Loucy (cell line): Measurements from ENCODE around the gene NPTX1.

Source experiments
- H2AFZ ChIP-seq: fragments of 200-600 bp; sonication (generic); 2 replicates; pipeline ENCODE4 v1.6.0; 2016; ENCODE audit warnings: antibody characterized with exemption, mild to moderate bottlenecking, low read length, moderate library complexity
- H3F3A ChIP-seq: fragments of 200-600 bp; 2 replicates; pipeline ENCODE4 v1.6.0; 2016; ENCODE audit warnings: antibody characterized with exemption, low read depth, mild to moderate bottlenecking
- H3K27me3 ChIP-seq: fragments of 200-600 bp; sonication (generic); 2 replicates; pipeline ENCODE4 v1.6.1; 2014; ENCODE audit warnings: low read length, mild to moderate bottlenecking; ENCODE audit not compliant: insufficient read depth, poor library complexity, severe bottlenecking
- H3K36me3 ChIP-seq: fragments of 200-600 bp; sonication (generic); 2 replicates; pipeline ENCODE4 v1.6.1; 2016; ENCODE audit warnings: low read length; ENCODE audit not compliant: insufficient read depth
- H3K4me1 ChIP-seq: fragments of 200-600 bp; sonication (generic); 2 replicates; pipeline ENCODE4 v1.5.1; 2014; ENCODE audit warnings: low read length, mild to moderate bottlenecking; ENCODE audit not compliant: insufficient read depth, poor library complexity, severe bottlenecking
- H3K4me2 ChIP-seq: fragments of 200-600 bp; sonication (generic); 2 replicates; pipeline ENCODE4 v1.6.0; 2014; ENCODE audit warnings: antibody characterized with exemption, low read length, low read depth, mild to moderate bottlenecking; ENCODE audit not compliant: poor library complexity, severe bottlenecking
- H3K4me3 ChIP-seq: fragments of 200-600 bp; sonication (generic); 2 replicates; pipeline ENCODE4 v1.5.1; 2014; ENCODE audit warnings: low read length, mild to moderate bottlenecking, mixed read lengths; ENCODE audit not compliant: poor library complexity, severe bottlenecking
- H3K79me2 ChIP-seq: fragments of 200-600 bp; sonication (generic); 2 replicates; pipeline ENCODE4 v1.6.1; 2014; ENCODE audit warnings: low read length; ENCODE audit not compliant: insufficient read depth
- H3K9ac ChIP-seq: fragments of 200-600 bp; sonication (generic); 2 replicates; pipeline ENCODE4 v1.6.0; 2014; ENCODE audit warnings: mild to moderate bottlenecking, low read depth, low read length, moderate library complexity; ENCODE audit not compliant: poor library complexity, severe bottlenecking
- H3K9me2 ChIP-seq: fragments of 200-600 bp; sonication (generic); replicated peaks from 2 replicates; pipeline ENCODE4 v1.6.1; 2016; ENCODE audit warnings: low read depth, low read length, mixed read lengths
- H3K9me3 ChIP-seq: fragments of 200-600 bp; sonication (generic); 2 replicates; pipeline ENCODE4 v1.6.1; 2014; ENCODE audit warnings: mild to moderate bottlenecking, antibody characterized with exemption, low read length, low read depth; ENCODE audit not compliant: insufficient read depth
- H4K20me1 ChIP-seq: fragments of 200-600 bp; sonication (generic); 2 replicates; pipeline ENCODE4 v1.6.0; 2014; ENCODE audit warnings: antibody characterized with exemption, low read length, mild to moderate bottlenecking; ENCODE audit not compliant: insufficient read depth, poor library complexity, severe bottlenecking
- EZH2phosphoT487 ChIP-seq: fragments of 200-600 bp; IDR thresholded peaks from 2 replicates; pipeline ENCODE4 v1.6.1; 2018; ENCODE audit warnings: antibody characterized with exemption, mild to moderate bottlenecking, moderate library complexity, borderline replicate concordance
- TF ChIP-seq, protein P1 (sequence below): fragments of 200-600 bp; sonication (generic); conservative IDR thresholded peaks from 2 replicates; pipeline ENCODE4 v1.5.1; 2014; ENCODE audit warnings: mild to moderate bottlenecking, antibody characterized with exemption, low read length

Gene NPTX1

DNA sequence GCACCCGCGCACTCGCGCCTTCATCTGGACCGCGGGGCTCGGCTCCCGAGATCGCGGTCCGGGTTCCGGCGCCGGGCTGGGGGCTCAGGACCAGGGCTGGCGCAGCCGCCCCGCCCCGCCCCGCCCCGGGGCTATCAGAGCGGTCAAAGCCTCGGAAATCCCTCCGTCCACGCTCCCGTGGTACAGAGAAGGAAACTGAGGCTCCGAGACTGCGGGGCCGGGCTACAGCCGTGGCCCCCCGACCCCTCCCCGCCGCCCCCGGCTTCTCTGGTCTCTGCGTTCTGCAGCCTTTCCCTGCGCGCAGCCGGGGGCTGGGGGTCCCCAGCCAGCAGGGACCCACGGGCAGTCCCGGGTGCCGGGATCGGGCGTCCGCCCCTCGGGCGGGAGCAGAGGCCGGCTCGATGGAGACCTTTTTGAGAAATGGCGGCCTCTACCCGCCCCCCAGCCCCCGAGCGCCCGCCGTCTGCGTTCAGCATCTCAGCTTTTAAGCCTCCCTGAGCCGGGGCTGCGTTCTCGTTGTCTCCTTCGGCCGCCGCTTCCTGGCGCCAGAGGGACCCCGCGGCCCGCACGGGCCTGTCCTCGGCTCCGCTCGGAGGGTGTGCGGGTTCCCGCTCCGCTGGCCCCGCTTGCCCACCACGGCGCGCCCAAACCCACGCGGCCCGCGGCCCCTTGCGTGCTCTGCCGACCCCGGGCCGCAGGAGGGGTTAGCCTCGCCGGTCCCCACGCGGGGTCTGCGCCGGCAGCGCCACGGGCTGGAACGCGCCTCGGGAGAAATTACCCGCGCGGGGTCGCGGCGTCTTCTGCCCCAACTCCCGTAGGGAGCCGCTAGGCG lies 1.5 kb upstream of the NPTX1 start:
- no peaks in the 10 kb centered on the region for H3F3A ChIP-seq
- H3K36me3 ChIP-seq: no peaks in the 10 kb centered on the region
- no peak overlapping the region for H2AFZ ChIP-seq
- H3K27me3 ChIP-seq: peaks cover 11% of the 10 kb centered on the region
- no peaks in the 10 kb centered on the region for H4K20me1 ChIP-seq
- no peaks in the 10 kb centered on the region for H3K9me2 ChIP-seq
- TF ChIP-seq, protein P1, sequence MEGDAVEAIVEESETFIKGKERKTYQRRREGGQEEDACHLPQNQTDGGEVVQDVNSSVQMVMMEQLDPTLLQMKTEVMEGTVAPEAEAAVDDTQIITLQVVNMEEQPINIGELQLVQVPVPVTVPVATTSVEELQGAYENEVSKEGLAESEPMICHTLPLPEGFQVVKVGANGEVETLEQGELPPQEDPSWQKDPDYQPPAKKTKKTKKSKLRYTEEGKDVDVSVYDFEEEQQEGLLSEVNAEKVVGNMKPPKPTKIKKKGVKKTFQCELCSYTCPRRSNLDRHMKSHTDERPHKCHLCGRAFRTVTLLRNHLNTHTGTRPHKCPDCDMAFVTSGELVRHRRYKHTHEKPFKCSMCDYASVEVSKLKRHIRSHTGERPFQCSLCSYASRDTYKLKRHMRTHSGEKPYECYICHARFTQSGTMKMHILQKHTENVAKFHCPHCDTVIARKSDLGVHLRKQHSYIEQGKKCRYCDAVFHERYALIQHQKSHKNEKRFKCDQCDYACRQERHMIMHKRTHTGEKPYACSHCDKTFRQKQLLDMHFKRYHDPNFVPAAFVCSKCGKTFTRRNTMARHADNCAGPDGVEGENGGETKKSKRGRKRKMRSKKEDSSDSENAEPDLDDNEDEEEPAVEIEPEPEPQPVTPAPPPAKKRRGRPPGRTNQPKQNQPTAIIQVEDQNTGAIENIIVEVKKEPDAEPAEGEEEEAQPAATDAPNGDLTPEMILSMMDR: no peak
- no peak for TF ChIP-seq EZH2phosphoT487
- no peak overlapping the region for H3K9ac ChIP-seq
- H3K79me2 ChIP-seq: no peaks in the 10 kb centered on the region; the same call in 1 of the 2 replicates
- no peak overlapping the region for H3K4me2 ChIP-seq
- H3K4me1 ChIP-seq: peaks cover 18% of the 10 kb centered on the region
- H3K9me3 ChIP-seq: no peaks in the 10 kb centered on the region
- no peak overlapping the region for H3K4me3 ChIP-seq

DNA sequence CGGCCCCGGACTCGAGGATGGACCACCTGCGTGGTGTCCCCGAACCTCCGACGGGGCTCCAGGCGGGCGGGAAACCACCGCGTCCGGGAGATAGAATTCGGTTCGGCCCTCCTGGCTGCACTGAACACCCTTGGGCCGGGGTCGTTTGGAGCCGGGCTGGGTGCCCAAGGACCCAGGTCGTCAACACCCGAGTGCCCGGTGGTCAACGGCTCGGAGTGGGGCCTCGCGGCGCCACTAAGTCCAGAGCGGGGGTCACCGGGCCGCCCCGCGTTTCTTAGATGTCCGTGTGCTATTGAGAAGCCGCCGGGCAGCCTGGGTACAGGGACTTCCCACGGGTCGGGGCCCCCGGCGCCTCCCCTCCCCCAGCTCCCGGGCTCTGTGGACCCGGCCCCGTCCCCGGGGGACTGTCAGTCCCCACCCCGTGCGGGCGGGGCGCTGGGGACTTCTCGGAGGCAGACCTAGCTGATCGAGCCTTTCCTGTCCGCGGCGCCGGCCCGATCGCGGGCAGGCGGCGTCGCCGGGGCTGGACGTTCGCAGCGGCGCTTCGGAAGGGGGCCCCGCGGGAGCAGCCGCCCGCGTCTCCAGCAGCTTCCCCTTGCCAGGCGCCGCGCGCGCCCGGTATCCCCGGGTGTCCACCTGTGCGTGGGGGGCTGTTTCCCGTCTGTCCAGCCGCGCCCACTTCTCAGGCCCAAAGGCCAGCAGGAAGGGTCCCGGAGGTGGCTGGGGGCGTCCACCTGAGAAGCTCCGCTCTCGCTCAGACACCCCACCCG lies 655 bp upstream of the NPTX1 start:
- Histone ChIP-seq H3K4me3 (peak overlapping the region; percentile 71), H3K9me2 (no peaks in the 10 kb centered on the region), H3K4me2 (peak overlapping the region; percentile 77), H3K9ac (no peak overlapping the region), H3K9me3 (no peaks in the 10 kb centered on the region), H3K36me3 (no peaks in the 10 kb centered on the region), H3F3A (no peaks in the 10 kb centered on the region), H3K27me3 (peaks cover 11% of the 10 kb centered on the region), H3K79me2 (no peaks in the 10 kb centered on the region; the same call in 1 of the 2 replicates), H2AFZ (no peak overlapping the region; the same call in 1 of the 2 replicates), H3K4me1 (peaks cover 18% of the 10 kb centered on the region), H4K20me1 (no peaks in the 10 kb centered on the region)
- no peak for TF ChIP-seq EZH2phosphoT487
- TF ChIP-seq, protein P1: no peak

DNA sequence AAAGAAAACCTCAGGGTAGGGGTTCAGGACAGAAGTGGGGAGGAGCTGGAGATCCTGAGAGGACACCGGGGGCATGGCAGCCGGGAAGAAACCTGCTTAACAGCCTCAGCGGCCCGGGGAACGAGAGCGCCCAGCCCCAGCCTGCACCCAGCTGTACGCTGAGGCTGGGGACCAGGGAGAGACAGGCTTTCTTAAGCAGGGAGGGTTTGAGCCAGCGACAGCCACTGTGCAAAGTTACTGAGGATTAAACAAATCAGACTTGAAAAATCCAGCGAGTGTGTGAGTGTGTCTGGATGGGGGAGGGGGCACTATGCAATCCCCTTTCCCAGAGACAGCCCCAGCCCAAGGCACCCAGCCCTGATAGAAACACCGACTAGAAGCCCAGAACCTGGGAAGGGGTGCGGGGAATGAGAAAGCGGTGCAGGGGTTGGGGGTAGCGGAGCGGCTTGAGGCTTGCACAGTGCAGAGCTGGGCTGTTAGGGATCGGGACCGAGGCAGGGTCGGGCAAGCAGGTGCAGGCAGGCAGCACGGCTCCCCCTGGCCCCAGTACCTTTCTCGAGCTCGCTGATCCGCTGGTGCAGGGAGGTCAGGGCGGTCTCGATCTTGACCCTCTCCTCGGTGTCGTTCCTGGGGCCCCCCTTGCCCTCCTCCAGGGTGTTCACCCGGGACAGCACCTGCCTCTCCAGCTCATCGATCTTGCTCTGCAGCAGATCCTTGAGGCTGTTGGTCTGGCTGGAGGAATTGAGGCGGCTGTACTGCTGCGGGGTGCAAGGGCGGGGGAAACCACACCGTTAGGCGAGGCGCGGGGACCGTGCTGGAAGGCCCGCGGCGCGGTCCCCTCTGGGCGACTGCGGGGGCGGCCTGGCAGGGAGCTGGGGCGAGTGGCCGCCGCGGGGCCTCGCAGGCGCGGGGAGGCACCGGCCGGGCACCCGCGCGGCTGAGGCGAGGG lies 1.2 kb downstream of the NPTX1 start:
- peak overlapping the region; percentile 71 for H3K4me3 ChIP-seq
- H3K79me2 ChIP-seq: no peaks in the 10 kb centered on the region; the same call in 1 of the 2 replicates
- H3F3A ChIP-seq: no peaks in the 10 kb centered on the region
- H3K27me3 ChIP-seq: peaks cover 11% of the 10 kb centered on the region
- no peak for TF ChIP-seq EZH2phosphoT487
- TF ChIP-seq, protein P1: no peak
- peaks cover 18% of the 10 kb centered on the region for H3K4me1 ChIP-seq
- H4K20me1 ChIP-seq: no peaks in the 10 kb centered on the region
- no peak overlapping the region for H2AFZ ChIP-seq
- H3K4me2 ChIP-seq: peak overlapping the region; percentile 77
- no peaks in the 10 kb centered on the region for H3K9me2 ChIP-seq
- no peaks in the 10 kb centered on the region for H3K9me3 ChIP-seq
- peak overlapping the region; percentile 56 for H3K9ac ChIP-seq
- H3K36me3 ChIP-seq: no peaks in the 10 kb centered on the region
